CD14-positive monocyte (primary cell): ENCODE results near the gene FSTL3. TPM values are rescaled to one million over a fixed set of nuclear protein-coding genes. Genes with fewer than 3 reads are reported as not detected.

Source experiments
- DNase-seq, 3 donors: peaks; one replicate each; pipeline ENCODE4 v3.0.0-alpha.2; 2011 to 2022
- H2AFZ ChIP-seq: 2 replicates; pipeline ENCODE4 v1.6.0; 2012; ENCODE audit warnings: mild to moderate bottlenecking, low read depth, low read length, inconsistent platforms; ENCODE audit not compliant: insufficient read depth, poor library complexity, severe bottlenecking
- H3K27ac ChIP-seq, 2 donors: 1 replicate in 1 of 2; 2 replicates in 1 of 2; pipeline ENCODE4 v1.5.1; 2012 to 2013; ENCODE audit warnings: low read length in 2 of 2, control low read depth in 1 of 2, inconsistent platforms in 1 of 2, low read depth in 1 of 2, mild to moderate bottlenecking in 1 of 2
- H3K27me3 ChIP-seq, 2 donors: one replicate each; pipeline versions ENCODE4 v1.6.0 to v1.6.1; 2011 to 2013; ENCODE audit warnings: low read length in 2 of 2; ENCODE audit not compliant: control insufficient read depth in 2 of 2, insufficient read depth in 2 of 2
- H3K36me3 ChIP-seq, 2 donors: replicated peaks in 1 of 2; 1 replicate in 1 of 2; 2 replicates in 1 of 2; pipeline versions ENCODE4 v1.5.1 to v1.6.1; 2012 to 2013; ENCODE audit warnings: low read length in 2 of 2, control low read depth in 1 of 2, inconsistent platforms in 1 of 2, mild to moderate bottlenecking in 1 of 2; ENCODE audit not compliant: insufficient read depth in 2 of 2, control insufficient read depth in 1 of 2
- H3K4me1 ChIP-seq, 2 donors: 1 replicate in 1 of 2; 2 replicates in 1 of 2; pipeline versions ENCODE4 v1.5.1 to v1.6.1; 2012 to 2013; ENCODE audit warnings: low read length in 2 of 2, control low read depth in 1 of 2, inconsistent platforms in 1 of 2, mild to moderate bottlenecking in 1 of 2, moderate library complexity in 1 of 2; ENCODE audit not compliant: insufficient read depth in 2 of 2, control insufficient read depth in 1 of 2
- H3K4me2 ChIP-seq: replicated peaks from 2 replicates; pipeline ENCODE3; 2012; ENCODE audit warnings: low read length, moderate library complexity, mild to moderate bottlenecking; ENCODE audit not compliant: poor library complexity, severe bottlenecking; ENCODE audit errors: extremely low read depth
- H3K4me3 ChIP-seq, 3 experiments: fragments of 200-600 bp in 1 of 3; sonication (generic) in 1 of 3; replicated peaks in 1 of 3; 1 replicate in 2 of 3; 2 replicates in 1 of 3; pipeline ENCODE4 v1.5.1; 2011 to 2013; ENCODE audit warnings: low read length in 3 of 3, mild to moderate bottlenecking in 3 of 3, control low read depth in 2 of 3, low read depth in 2 of 3, inconsistent platforms in 1 of 3, moderate library complexity in 1 of 3
- H3K79me2 ChIP-seq: 2 replicates; pipeline ENCODE4 v1.6.0; 2012; ENCODE audit warnings: mild to moderate bottlenecking, control low read depth, inconsistent platforms, low read length, moderate library complexity; ENCODE audit not compliant: insufficient read depth
- H3K9ac ChIP-seq: 2 replicates; pipeline ENCODE4 v1.6.0; 2017; ENCODE audit warnings: low read length, mild to moderate bottlenecking; ENCODE audit not compliant: insufficient read depth, poor library complexity, severe bottlenecking
- H3K9me3 ChIP-seq, 2 donors: replicated peaks in 1 of 2; 1 replicate in 1 of 2; 2 replicates in 1 of 2; pipeline versions ENCODE4 v1.5.1 to v1.6.1; 2012 to 2013; ENCODE audit warnings: low read length in 2 of 2, control low read depth in 1 of 2; ENCODE audit not compliant: control insufficient read depth in 1 of 2, insufficient read depth in 1 of 2
- H4K20me1 ChIP-seq: 2 replicates; pipeline ENCODE4 v1.6.0; 2012; ENCODE audit warnings: mild to moderate bottlenecking, low read length, control low read depth, moderate library complexity; ENCODE audit not compliant: insufficient read depth
- H3K27ac Mint-ChIP-seq, 7 donors: one replicate each; pipeline ENCODE4 v1.8.0; 2020; ENCODE audit warnings: mild to moderate bottlenecking in 7 of 7, mixed read lengths in 7 of 7, moderate library complexity in 6 of 7, inconsistent platforms in 2 of 7
- H3K27me3 Mint-ChIP-seq, 3 donors: one replicate each; pipeline ENCODE4 v1.8.0; 2021 to 2022; ENCODE audit warnings: low read depth in 3 of 3, mild to moderate bottlenecking in 3 of 3, mixed read lengths in 3 of 3, moderate library complexity in 3 of 3, inconsistent platforms in 1 of 3
- H3K36me3 Mint-ChIP-seq, 2 donors: one replicate each; pipeline ENCODE4 v1.8.0; 2020; ENCODE audit warnings: mixed read lengths in 2 of 2, inconsistent platforms in 1 of 2, mild to moderate bottlenecking in 1 of 2
- H3K4me1 Mint-ChIP-seq: one replicate; pipeline ENCODE4 v1.8.0; 2020; ENCODE audit warnings: mild to moderate bottlenecking, mixed read lengths
- H3K4me3 Mint-ChIP-seq, 2 donors: one replicate each; pipeline ENCODE4 v1.8.0; 2020; ENCODE audit warnings: mild to moderate bottlenecking in 2 of 2, mixed read lengths in 2 of 2, moderate library complexity in 1 of 2
- H3K9me3 Mint-ChIP-seq, 7 donors: one replicate each; pipeline ENCODE4 v1.8.0; 2020 to 2022; ENCODE audit warnings: mixed read lengths in 7 of 7, mild to moderate bottlenecking in 6 of 7, moderate library complexity in 6 of 7, inconsistent platforms in 2 of 7
- CTCF ChIP-seq: fragments of 200-600 bp; IDR thresholded peaks from one replicate; pipeline ENCODE4 v1.8.0; 2022; ENCODE audit warnings: antibody characterized with exemption, mild to moderate bottlenecking
- WGBS: methylation state at CpG from one replicate; pipeline ENCODE4 v1.1.5; 2013; ENCODE audit warnings: missing lambda C conversion rate; ENCODE audit not compliant: insufficient coverage; 5-methylcytosine and 5-hydroxymethylcytosine counted together
- intact Hi-C, 2 donors: fragments of 100-400 bp; cut with micrococcal nuclease; formaldehyde crosslinking; loops; one replicate each; pipeline versions ENCODE4 v1.15.0 to v1.15.1; 2023
- polyA plus RNA-seq, 3 donors: library from polyadenylated mRNA; depleted of rRNA in 1 of 3; unstranded in 2 of 3; stranded (reverse) in 1 of 3; fragments of 300-500 nt in 2 of 3; fragments of >200 nt in 1 of 3; fragmentation: Illumina TruSeq in 2 of 3; gene quantifications; 1 replicate in 2 of 3; 2 replicates in 1 of 3; pipeline ENCODE4 v1.2.3, GENCODE V29; 2012 to 2021

The FSTL3 gene
- polyA plus RNA-seq, 3 donors, result 2.5 to 42.1 (median 5.2) TPM

DNA sequence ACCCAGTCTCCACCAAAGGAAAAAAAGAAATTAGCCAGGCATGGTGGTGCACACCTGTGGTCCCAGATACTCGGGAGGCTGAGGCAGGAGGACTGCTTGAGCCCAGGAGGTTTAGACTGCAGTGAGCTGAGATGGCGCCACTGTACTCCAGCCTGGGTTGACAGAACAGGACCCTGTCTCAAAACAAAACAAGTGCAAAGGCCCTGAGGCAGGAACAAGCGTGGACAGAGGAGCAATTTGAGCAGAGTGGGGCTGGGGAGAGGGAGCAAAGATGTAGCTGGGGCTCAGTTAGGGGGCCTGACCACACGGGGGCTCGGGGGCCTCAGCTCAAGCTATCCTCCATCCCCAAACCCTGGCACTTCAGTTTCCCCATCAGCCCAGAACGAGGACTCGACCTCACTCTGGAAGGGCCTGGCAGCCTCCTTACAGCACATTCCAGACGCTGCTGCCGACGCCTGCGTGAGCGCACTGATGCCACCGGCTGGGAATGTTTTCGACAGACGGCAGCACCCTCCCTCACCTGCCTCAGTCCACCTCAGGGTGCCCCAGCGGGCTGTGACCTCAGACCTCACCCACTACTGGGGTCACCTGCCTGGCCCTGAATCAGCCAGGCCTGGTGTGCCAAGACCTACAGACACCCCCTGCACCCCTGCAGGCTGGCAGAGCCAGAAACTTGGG lies 41.1 kb upstream of the FSTL3 start:
- Mint-ChIP-seq H3K36me3 (peaks cover 6 to 24% of the 10 kb centered on the region in 2 donors), H3K4me1 (peaks cover 30% of the 10 kb centered on the region), H3K27ac (no peak overlapping the region), H3K27me3 (peaks cover 19 to 33% (median 26%) of the 10 kb centered on the region in 3 donors), H3K9me3 (peaks cover 0 to 7% (median 3%) of the 10 kb centered on the region in 7 donors), H3K4me3 (no peak overlapping the region)
- no peak for TF ChIP-seq CTCF
- Histone ChIP-seq H3K9ac (no peak overlapping the region), H2AFZ (no peak overlapping the region), H3K4me1 (peaks cover 25 to 40% of the 10 kb centered on the region in 2 donors), H3K4me3 (no peak overlapping the region), H3K9me3 (no peaks in the 10 kb centered on the region), H3K27me3 (peaks cover 0 to 15% of the 10 kb centered on the region in 2 donors), H3K27ac (no peak overlapping the region), H4K20me1 (no peaks in the 10 kb centered on the region), H3K36me3 (peaks cover 0 to 10% of the 10 kb centered on the region in 2 donors), H3K79me2 (peaks cover 4% of the 10 kb centered on the region), H3K4me2 (no peak overlapping the region)
- 95% methylated on average over 13 of the region's 16 CpGs for WGBS
- intact Hi-C loops, result loop anchor here (5.0 to 10.0 kb wide), 3 partner anchors 63 to 130 kb away; partner anchors contain the start of genes BSG (in 1 of the 2), CDC34 (in 1 of the 2) and TPGS1 (in 1 of the 2)
- no peak for DNase-seq

DNA sequence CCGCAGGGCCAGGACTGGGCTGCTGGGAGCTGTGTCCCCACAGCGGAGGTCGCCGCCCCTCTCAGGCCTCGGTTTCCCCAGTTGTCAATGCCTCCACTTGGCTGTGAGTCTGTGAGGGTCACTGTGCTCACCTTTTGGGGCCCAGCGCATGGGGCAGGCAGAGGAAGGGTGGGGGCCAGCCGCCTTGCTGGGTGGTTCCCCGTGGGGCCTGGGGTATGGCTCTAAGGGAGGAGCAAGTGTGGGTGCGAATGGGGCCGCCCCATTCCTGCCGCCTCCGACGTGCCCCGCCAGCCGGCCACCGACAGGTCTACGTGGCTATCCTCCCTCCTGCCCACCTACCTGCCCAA lies 37.3 kb upstream of the FSTL3 start:
- H3K27ac ChIP-seq, result no peak overlapping the region
- peaks cover 0 to 9% (median 4%) of the 10 kb centered on the region in 7 donors for H3K9me3 Mint-ChIP-seq

More for the DNA sequence above, 37.3 kb upstream of the FSTL3 start:
- H3K4me1 Mint-ChIP-seq, result peaks cover 11% of the 10 kb centered on the region
- no peaks in the 10 kb centered on the region for H3K79me2 ChIP-seq
- H3K36me3 ChIP-seq, result no peaks in the 10 kb centered on the region
- H3K4me3 Mint-ChIP-seq, result peak overlapping the region in 1 of 2 donors; percentile 92
- no peaks in the 10 kb centered on the region for H4K20me1 ChIP-seq
- no peak for DNase-seq
- intact Hi-C loops, result loop anchor here (5.0 to 10.0 kb wide), 3 partner anchors 67 to 134 kb away; partner anchors contain the start of genes BSG (in 1 of the 2), CDC34 (in 1 of the 2) and TPGS1 (in 1 of the 2)
- 85% methylated on average over 7 of the region's 17 CpGs for WGBS
- peaks cover 0 to 18% of the 10 kb centered on the region in 2 donors for H3K27me3 ChIP-seq
- no peak for TF ChIP-seq CTCF
- H3K4me2 ChIP-seq, result peak overlapping the region; percentile 74
- H3K9me3 ChIP-seq, result no peaks in the 10 kb centered on the region
- peak overlapping the region in 1 of 3 experiments; percentile 66 for H3K4me3 ChIP-seq
- H3K27ac Mint-ChIP-seq, result peak overlapping the region in 1 of 7 donors; percentile 40
- peaks cover 23 to 35% (median 27%) of the 10 kb centered on the region in 3 donors for H3K27me3 Mint-ChIP-seq
- no peak overlapping the region for H2AFZ ChIP-seq
- H3K36me3 Mint-ChIP-seq, result peaks cover 0 to 3% of the 10 kb centered on the region in 2 donors
- H3K4me1 ChIP-seq, result peaks cover 11 to 23% of the 10 kb centered on the region in 2 donors
- H3K9ac ChIP-seq, result no peak overlapping the region
